Activated CD4-positive, alpha-beta T cell treated with anti-CD3 and anti-CD28 coated beads, Interleukin-2, amount 10 ng/mL, durations not matched to agents 7 days and 5 days (primary cell): ENCODE data around the gene ARHGAP15. TPM values are rescaled to one million over a fixed set of nuclear protein-coding genes. Genes with fewer than 3 reads are reported as not detected.

Experiments used
- CTCF ChIA-PET: fragments of 350-600 bp; sonication (Branson Sonifier 250); formaldehyde crosslinking; loops from one replicate; lab custom pipeline; 2021; ENCODE audit warnings: antibody characterized with exemption; lab: Charles Lee
- POLR2A ChIA-PET: fragments of 350-600 bp; sonication (Branson Sonifier 250); formaldehyde crosslinking; loops from one replicate; lab custom pipeline; 2021; ENCODE audit warnings: antibody characterized with exemption; lab: Charles Lee
- DNase-seq: peaks from one replicate; pipeline ENCODE4 v3.0.0-alpha.2; 2020
- H3K27ac Mint-ChIP-seq: one replicate; pipeline ENCODE4 v1.8.0; 2021; ENCODE audit warnings: mild to moderate bottlenecking, moderate library complexity, mixed read lengths
- H3K27me3 Mint-ChIP-seq: one replicate; pipeline ENCODE4 v1.8.0; 2021; ENCODE audit warnings: mixed read lengths
- H3K36me3 Mint-ChIP-seq: one replicate; pipeline ENCODE4 v1.8.0; 2021; ENCODE audit warnings: low read depth, mixed read lengths
- H3K4me1 Mint-ChIP-seq: one replicate; pipeline ENCODE4 v1.8.0; 2021; ENCODE audit warnings: mixed read lengths
- H3K4me3 Mint-ChIP-seq: one replicate; pipeline ENCODE4 v1.8.0; 2021; ENCODE audit warnings: mild to moderate bottlenecking, moderate library complexity, mixed read lengths
- H3K9me3 Mint-ChIP-seq: one replicate; pipeline ENCODE4 v1.8.0; 2021; ENCODE audit warnings: mixed read lengths
- total RNA-seq, 2 experiments: library from RNA; stranded (reverse); gene quantifications; one replicate each; pipeline ENCODE4 v1.2.3, GENCODE V29; 2021

Gene ARHGAP15
- total RNA-seq, 2 experiments from 2014 or later = 189 to 197 TPM

GRCh38 chr2:143246815-143247744 is 117.9 kb downstream of the ARHGAP15 start:
- ChIA-PET CTCF (interaction anchor here (1.1 to 3.1 kb wide), 6 partner anchors 9 to 160 kb away, joined by 3 to 15 read pairs (median 4); no protein-coding TSS in a partner anchor), POLR2A (no interaction called here)
- H3K9me3 Mint-ChIP-seq = peaks cover 3% of the 10 kb centered on the region
- peak overlapping the region; percentile 31 for H3K4me3 Mint-ChIP-seq
- peaks cover 27% of the 10 kb centered on the region for H3K4me1 Mint-ChIP-seq
- H3K27ac Mint-ChIP-seq = peak overlapping the region; percentile 65
- H3K27me3 Mint-ChIP-seq = no peaks in the 10 kb centered on the region
- no peak for DNase-seq
- H3K36me3 Mint-ChIP-seq = peaks cover 45% of the 10 kb centered on the region

DNA sequence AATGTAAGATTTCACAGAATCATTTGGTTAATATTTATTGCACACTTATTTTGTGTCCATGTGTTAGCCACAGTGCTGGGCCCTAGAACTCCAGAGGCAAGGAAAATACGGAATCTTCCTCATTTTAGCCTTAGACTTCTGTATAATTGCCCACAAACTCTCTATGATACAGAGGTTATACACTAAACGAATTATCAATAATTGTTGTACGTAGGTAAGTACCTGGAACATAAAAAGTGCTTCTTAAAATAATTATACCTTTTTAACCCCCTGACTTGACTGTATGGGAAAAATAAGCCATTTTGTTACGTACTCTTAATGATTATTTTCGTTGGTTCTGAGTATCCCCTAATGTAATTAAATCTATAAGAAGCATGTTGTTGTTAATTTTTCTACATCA is 119.4 kb downstream of the ARHGAP15 start:
- no peak overlapping the region for H3K27ac Mint-ChIP-seq
- peaks cover 47% of the 10 kb centered on the region for H3K36me3 Mint-ChIP-seq
- no peaks in the 10 kb centered on the region for H3K27me3 Mint-ChIP-seq
- H3K4me1 Mint-ChIP-seq = peaks cover 40% of the 10 kb centered on the region
- DNase-seq = no peak
- POLR2A ChIA-PET = no interaction called here
- peaks cover 3% of the 10 kb centered on the region for H3K9me3 Mint-ChIP-seq
- no peak overlapping the region for H3K4me3 Mint-ChIP-seq
- CTCF ChIA-PET = interaction anchor here (1.3 to 3.1 kb wide), 2 partner anchors 10 to 162 kb away, joined by 3 to 15 read pairs; no protein-coding TSS in a partner anchor

GRCh38 chr2:143251681-143252080 is 122.5 kb downstream of the ARHGAP15 start:
- peaks cover 3% of the 10 kb centered on the region for H3K9me3 Mint-ChIP-seq
- H3K27ac Mint-ChIP-seq = peak overlapping the region; percentile 79
- POLR2A ChIA-PET = no interaction called here
- CTCF ChIA-PET = no interaction called here
- H3K36me3 Mint-ChIP-seq = peaks cover 63% of the 10 kb centered on the region
- H3K27me3 Mint-ChIP-seq = no peaks in the 10 kb centered on the region
- peaks cover 64% of the 10 kb centered on the region for H3K4me1 Mint-ChIP-seq
- no peak for DNase-seq
- no peak overlapping the region for H3K4me3 Mint-ChIP-seq

GRCh38 chr2:143252138-143252907 is 123.1 kb downstream of the ARHGAP15 start:
- H3K9me3 Mint-ChIP-seq = peaks cover 3% of the 10 kb centered on the region
- peaks cover 59% of the 10 kb centered on the region for H3K36me3 Mint-ChIP-seq
- H3K4me3 Mint-ChIP-seq = peak overlapping the region; percentile 4
- peaks cover 69% of the 10 kb centered on the region for H3K4me1 Mint-ChIP-seq
- ChIA-PET POLR2A (no interaction called here), CTCF (no interaction called here)
- H3K27me3 Mint-ChIP-seq = no peaks in the 10 kb centered on the region
- H3K27ac Mint-ChIP-seq = peak overlapping the region; percentile 79
- DNase-seq = no peak

DNA sequence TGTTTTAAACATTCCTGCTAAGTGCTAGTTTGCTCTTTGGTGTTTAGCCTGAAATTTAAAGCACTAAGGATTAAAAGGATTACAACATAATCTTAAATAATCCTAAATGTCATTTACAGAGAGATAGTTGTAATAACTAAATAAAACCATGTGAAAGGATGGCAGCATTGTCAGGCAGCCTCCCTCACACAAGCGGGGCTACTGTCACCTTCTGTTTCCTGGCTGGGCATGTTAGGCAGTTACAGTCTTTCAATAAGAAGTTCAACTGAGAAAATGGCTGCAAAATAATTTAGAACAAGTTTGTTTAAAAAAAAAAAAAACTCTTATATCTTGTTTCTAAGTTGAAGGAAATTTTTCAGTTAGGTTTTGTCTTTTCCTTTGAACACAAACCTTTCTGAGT is 124.9 kb downstream of the ARHGAP15 start:
- Mint-ChIP-seq H3K36me3 (peaks cover 45% of the 10 kb centered on the region), H3K4me3 (peak overlapping the region; percentile 35), H3K27me3 (no peaks in the 10 kb centered on the region), H3K9me3 (peaks cover 3% of the 10 kb centered on the region), H3K27ac (peak overlapping the region; percentile 73), H3K4me1 (peaks cover 72% of the 10 kb centered on the region)
- DNase-seq = peak; percentile 37
- CTCF ChIA-PET = no interaction called here
- POLR2A ChIA-PET = no interaction called here

GRCh38 chr2:143255086-143255485 is 125.9 kb downstream of the ARHGAP15 start:
- Mint-ChIP-seq H3K4me1 (peaks cover 76% of the 10 kb centered on the region), H3K36me3 (peaks cover 45% of the 10 kb centered on the region), H3K4me3 (peak overlapping the region; percentile 17), H3K27me3 (no peaks in the 10 kb centered on the region), H3K27ac (peak overlapping the region; percentile 78), H3K9me3 (peaks cover 3% of the 10 kb centered on the region)
- no peak for DNase-seq
- ChIA-PET POLR2A (no interaction called here), CTCF (interaction anchor here (1.3 kb wide), 1 partner anchor 9 kb away, joined by 3 read pairs; no protein-coding TSS in a partner anchor)

DNA sequence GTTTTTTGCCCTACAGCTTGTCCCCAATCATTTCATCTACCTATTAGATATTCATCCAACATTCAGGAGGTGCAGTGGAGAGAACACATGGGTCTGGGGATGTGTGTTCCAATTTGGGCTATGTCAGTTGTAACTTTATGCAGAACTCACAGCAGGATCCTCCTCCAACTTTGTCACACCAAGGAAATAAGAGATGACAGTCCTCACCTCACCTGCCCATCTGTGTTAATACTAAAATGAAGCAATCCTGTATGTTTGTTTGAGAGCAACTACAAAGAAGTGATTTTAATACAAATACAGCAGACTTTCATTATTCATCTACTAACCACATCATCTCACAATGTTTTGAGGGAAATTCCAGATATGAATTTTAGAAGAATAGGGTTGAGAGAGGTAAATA is 126.7 kb downstream of the ARHGAP15 start:
- Mint-ChIP-seq H3K4me1 (peaks cover 78% of the 10 kb centered on the region), H3K9me3 (no peaks in the 10 kb centered on the region), H3K36me3 (peaks cover 40% of the 10 kb centered on the region), H3K4me3 (peak overlapping the region; percentile 66), H3K27ac (peak overlapping the region; percentile 96), H3K27me3 (no peaks in the 10 kb centered on the region)
- CTCF ChIA-PET = interaction anchor here (0.8 to 1.3 kb wide), 2 partner anchors 10 to 114 kb away, joined by 3 to 4 read pairs; no protein-coding TSS in a partner anchor
- DNase-seq = no peak
- POLR2A ChIA-PET = no interaction called here

- peak; percentile 42 for DNase-seq
- Mint-ChIP-seq H3K27ac (peak overlapping the region; percentile 94), H3K4me3 (peak overlapping the region; percentile 59), H3K4me1 (peaks cover 78% of the 10 kb centered on the region), H3K36me3 (peaks cover 44% of the 10 kb centered on the region), H3K9me3 (peaks cover 9% of the 10 kb centered on the region), H3K27me3 (no peaks in the 10 kb centered on the region)
- ChIA-PET POLR2A (interaction anchor here (0.7 to 1.0 kb wide), 4 partner anchors 16 to 130 kb away, joined by 3 to 6 read pairs (median 4); no protein-coding TSS in a partner anchor), CTCF (interaction anchor here (1.0 to 2.3 kb wide), 14 partner anchors 8 to 224 kb away, joined by 3 to 15 read pairs (median 4); no protein-coding TSS in a partner anchor)
Observed at GRCh38 chr2:143258126-143258892, 129.1 kb downstream of the ARHGAP15 start.

GRCh38 chr2:143259368-143259958 is 130.2 kb downstream of the ARHGAP15 start:
- Mint-ChIP-seq H3K27me3 (no peaks in the 10 kb centered on the region), H3K27ac (peak overlapping the region; percentile 94)

GRCh38 chr2:143261986-143262385 is 132.8 kb downstream of the ARHGAP15 start:
- peak overlapping the region; percentile 45 for H3K4me3 Mint-ChIP-seq
- peaks cover 16% of the 10 kb centered on the region for H3K9me3 Mint-ChIP-seq
- POLR2A ChIA-PET = interaction anchor here (0.8 kb wide), 1 partner anchor 133 kb away, joined by 3 read pairs; the partner anchor contains the start of gene ARHGAP15
- peak overlapping the region; percentile 92 for H3K27ac Mint-ChIP-seq
- CTCF ChIA-PET = interaction anchor here (0.6 to 1.6 kb wide), 9 partner anchors 8 to 1292 kb away, joined by 3 to 6 read pairs (median 4); no protein-coding TSS in a partner anchor
- H3K36me3 Mint-ChIP-seq = peaks cover 48% of the 10 kb centered on the region
- peaks cover 64% of the 10 kb centered on the region for H3K4me1 Mint-ChIP-seq
- H3K27me3 Mint-ChIP-seq = no peaks in the 10 kb centered on the region
- peak; percentile 67 for DNase-seq

More at GRCh38 chr2:143259368-143259958, 130.2 kb downstream of the ARHGAP15 start:
- peaks cover 79% of the 10 kb centered on the region for H3K4me1 Mint-ChIP-seq
- ChIA-PET POLR2A (interaction anchor here (0.7 kb wide), 1 partner anchor 18 kb away, joined by 3 read pairs; no protein-coding TSS in a partner anchor), CTCF (interaction anchor here (0.6 to 2.3 kb wide), 16 partner anchors 9 to 232 kb away, joined by 3 to 15 read pairs (median 4); no protein-coding TSS in a partner anchor)
- DNase-seq = peak; percentile 84
- peak overlapping the region; percentile 59 for H3K4me3 Mint-ChIP-seq
- peaks cover 13% of the 10 kb centered on the region for H3K9me3 Mint-ChIP-seq
- peaks cover 46% of the 10 kb centered on the region for H3K36me3 Mint-ChIP-seq

DNA sequence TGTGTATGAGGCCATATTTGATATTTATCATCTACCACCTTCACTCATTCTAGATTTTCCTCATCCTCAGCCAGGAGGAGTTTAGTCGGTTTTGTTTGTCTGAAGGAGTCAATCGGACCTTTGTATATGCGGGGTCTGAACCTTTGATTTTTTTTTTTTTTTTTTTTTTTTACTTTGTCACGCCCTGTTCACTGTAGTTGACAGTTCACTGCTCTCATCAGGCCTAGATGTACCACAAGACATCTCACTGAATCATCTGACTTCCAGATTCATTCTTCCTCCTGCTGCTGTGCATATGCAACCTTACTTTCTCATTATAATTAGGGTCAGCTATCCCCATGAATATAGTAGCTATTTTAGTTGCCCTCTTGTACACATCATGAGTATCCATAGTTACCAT is 133.2 kb downstream of the ARHGAP15 start:
- Mint-ChIP-seq H3K9me3 (peaks cover 19% of the 10 kb centered on the region), H3K27me3 (no peaks in the 10 kb centered on the region), H3K36me3 (peaks cover 52% of the 10 kb centered on the region), H3K4me3 (no peak overlapping the region), H3K4me1 (peaks cover 62% of the 10 kb centered on the region), H3K27ac (peak overlapping the region; percentile 92)
- ChIA-PET POLR2A (no interaction called here), CTCF (interaction anchor here (0.6 to 1.6 kb wide), 8 partner anchors 8 to 1292 kb away, joined by 3 to 6 read pairs (median 4); no protein-coding TSS in a partner anchor)
- DNase-seq = no peak
